ENCODE measurements around the gene HAO1. TPM values are rescaled to one million over a fixed set of nuclear protein-coding genes. Genes with fewer than 3 reads are reported as not detected.

Gene HAO1
- not detected for total RNA-seq
- 0.10 TPM for polyA plus RNA-seq

GRCh38 chr20:7940341-7940740, at the start of gene HAO1:
HAO1 (minus strand) TSS chr20:7940458; CDS start chr20:7940422, 36 bp downstream.
- 88% methylated on average over 3 of the region's 3 CpGs for WGBS
- no peak within 1 kb of the TSS for H3K4me3 ChIP-seq (ENCODE audit: low read depth, low read length)
- no peaks in the 10 kb centered on the region for H3K36me3 ChIP-seq (ENCODE audit: insufficient read depth)
- no peak for DNase-seq (ENCODE audit: extremely low spot score)
- H3K27ac ChIP-seq (ENCODE audit: low read depth): no peak within 1 kb of the TSS
- no peaks in the 10 kb centered on the region for H3K4me1 ChIP-seq (ENCODE audit: insufficient read depth)

GRCh38 chr20:7989379-7989778, 49.1 kb upstream of the HAO1 start:
- no peaks in the 10 kb centered on the region for H3K4me1 ChIP-seq (ENCODE audit: insufficient read depth)
- peaks cover 4% of the 10 kb centered on the region for H3K36me3 ChIP-seq (ENCODE audit: insufficient read depth)
- no peak overlapping the region for H3K27ac ChIP-seq (ENCODE audit: low read depth)
- H3K4me3 ChIP-seq (ENCODE audit: low read depth, low read length): no peak overlapping the region
- WGBS: 80% methylated on average over 1 of the region's 1 CpG
- DNase-seq (ENCODE audit: extremely low spot score): no peak

DNA sequence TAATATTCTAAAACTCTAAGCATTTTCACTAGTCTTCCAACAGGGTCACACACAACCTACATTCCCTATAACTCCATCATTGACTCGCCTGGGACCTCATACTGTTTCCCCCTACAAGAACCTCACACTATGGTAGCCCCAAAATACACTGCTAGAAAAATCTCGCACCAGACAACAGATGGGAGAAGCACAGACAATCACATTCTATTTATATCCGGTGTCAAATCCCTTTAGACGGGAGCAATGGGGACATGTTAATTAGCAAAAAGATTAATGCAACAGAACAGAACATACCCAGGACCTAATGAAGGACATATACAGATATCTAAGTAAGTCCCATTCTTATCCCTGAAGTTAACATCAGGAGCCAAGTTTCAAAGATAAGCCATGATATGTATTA, 45.7 kb upstream of the HAO1 start:
- WGBS: 96% methylated on average over 4 of the region's 4 CpGs
- no peak for DNase-seq (ENCODE audit: extremely low spot score)
- Histone ChIP-seq H3K27ac (ENCODE audit: low read depth) (no peak overlapping the region), H3K36me3 (ENCODE audit: insufficient read depth) (peaks cover 10% of the 10 kb centered on the region), H3K4me1 (ENCODE audit: insufficient read depth) (no peaks in the 10 kb centered on the region), H3K4me3 (ENCODE audit: low read depth, low read length) (no peak overlapping the region)

- Histone ChIP-seq H3K36me3 (ENCODE audit: insufficient read depth) (peaks cover 10% of the 10 kb centered on the region), H3K4me3 (ENCODE audit: low read depth, low read length) (no peak overlapping the region), H3K27ac (ENCODE audit: low read depth) (no peak overlapping the region), H3K4me1 (ENCODE audit: insufficient read depth) (no peaks in the 10 kb centered on the region)
- DNase-seq (ENCODE audit: extremely low spot score): no peak
- WGBS: 86% methylated on average over 2 of the region's 2 CpGs
Measured at GRCh38 chr20:7984192-7984591, 43.9 kb upstream of the HAO1 start.

DNA sequence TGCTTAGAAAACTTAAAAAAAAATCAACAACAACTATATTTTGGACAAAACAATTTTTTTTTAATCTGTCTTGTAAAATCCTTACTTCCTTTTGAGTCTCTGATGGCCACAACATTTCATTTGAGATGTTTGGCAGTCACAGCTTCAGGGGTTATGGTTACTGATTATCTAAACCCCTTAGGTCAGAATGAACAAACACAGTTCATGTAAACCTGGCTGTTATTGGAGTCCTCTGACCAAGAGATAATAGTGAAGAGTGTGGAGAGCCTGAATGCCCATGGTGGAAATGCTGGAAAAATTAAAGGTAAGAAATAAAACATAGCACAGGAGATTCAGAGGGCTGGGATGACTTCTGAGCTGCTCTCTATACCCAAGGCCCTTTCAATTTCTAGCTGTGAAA, 41.1 kb upstream of the HAO1 start:
- H3K4me3 ChIP-seq (ENCODE audit: low read depth, low read length): no peak overlapping the region
- DNase-seq (ENCODE audit: extremely low spot score): no peak
- H3K36me3 ChIP-seq (ENCODE audit: insufficient read depth): peaks cover 10% of the 10 kb centered on the region
- no peak overlapping the region for H3K27ac ChIP-seq (ENCODE audit: low read depth)
- H3K4me1 ChIP-seq (ENCODE audit: insufficient read depth): no peaks in the 10 kb centered on the region

DNA sequence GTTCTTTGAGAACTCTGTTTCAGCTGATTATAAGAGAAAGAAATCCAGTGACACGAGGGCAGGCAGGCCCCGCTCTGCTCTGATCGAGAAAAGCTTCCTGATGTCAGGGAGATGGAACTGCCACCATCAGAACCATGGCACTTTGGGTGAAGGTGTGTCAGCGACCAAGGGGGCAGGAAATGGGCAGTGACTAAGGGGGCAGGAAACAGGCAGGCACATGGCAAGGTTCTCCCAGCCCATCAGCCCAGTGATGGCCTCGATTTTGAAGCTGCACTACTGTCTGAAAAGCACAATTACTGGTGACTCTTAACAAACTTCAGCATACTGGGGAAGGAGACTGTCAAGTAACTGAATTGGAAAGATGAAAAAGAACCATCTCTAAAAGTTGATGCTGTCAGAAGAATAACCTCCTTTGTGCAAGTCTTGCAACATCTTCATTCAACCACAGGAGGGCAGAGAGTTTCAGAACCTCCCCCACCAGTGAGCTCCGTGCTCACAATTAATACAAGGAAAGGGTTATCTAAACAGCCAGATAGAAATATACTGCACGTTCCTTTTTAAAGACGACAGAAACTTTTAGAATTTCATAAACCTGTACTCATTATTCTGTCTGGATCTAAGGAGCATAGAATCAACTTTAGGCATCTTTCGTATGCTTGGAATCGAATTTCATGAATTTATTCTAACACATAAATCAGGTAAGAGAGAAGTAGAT, 40.2 kb upstream of the HAO1 start:
- 67% methylated on average over 10 of the region's 10 CpGs for WGBS
- no peak for DNase-seq (ENCODE audit: extremely low spot score)
- Histone ChIP-seq H3K27ac (ENCODE audit: low read depth) (no peak overlapping the region), H3K36me3 (ENCODE audit: insufficient read depth) (peaks cover 8% of the 10 kb centered on the region), H3K4me3 (ENCODE audit: low read depth, low read length) (no peak overlapping the region), H3K4me1 (ENCODE audit: insufficient read depth) (no peaks in the 10 kb centered on the region)

GRCh38 chr20:7977709-7978108, 37.5 kb upstream of the HAO1 start:
- 91% methylated on average over 5 of the region's 5 CpGs for WGBS
- Histone ChIP-seq H3K27ac (ENCODE audit: low read depth) (no peak overlapping the region), H3K4me1 (ENCODE audit: insufficient read depth) (no peaks in the 10 kb centered on the region), H3K4me3 (ENCODE audit: low read depth, low read length) (no peak overlapping the region), H3K36me3 (ENCODE audit: insufficient read depth) (peaks cover 8% of the 10 kb centered on the region)
- no peak for DNase-seq (ENCODE audit: extremely low spot score)

DNA sequence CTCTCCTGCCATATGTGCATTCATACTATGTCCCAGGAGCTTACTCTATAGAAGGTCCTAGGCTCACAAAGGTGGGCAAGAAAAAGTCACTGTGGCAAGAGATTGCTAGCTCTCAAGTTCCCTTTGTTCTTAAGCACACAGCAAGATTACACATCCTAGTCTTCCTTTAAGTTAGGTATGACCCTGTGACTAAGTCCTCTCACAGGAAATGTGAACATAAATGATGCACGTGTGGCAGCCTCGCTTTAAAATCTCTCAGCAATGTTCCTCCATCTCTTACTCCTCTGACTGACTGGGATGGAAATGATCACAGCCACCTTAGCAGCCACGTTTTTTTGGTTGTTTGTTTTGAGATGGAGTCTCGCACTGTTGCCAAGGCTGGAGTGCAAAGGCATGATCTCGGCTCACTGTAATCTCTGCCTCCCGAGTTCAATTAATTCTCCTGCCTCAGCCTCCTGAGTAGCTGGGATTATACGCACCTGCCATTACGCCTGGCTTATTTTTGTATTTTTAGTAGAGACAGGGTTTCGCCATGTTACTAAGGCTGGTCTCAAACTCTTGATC, 35.7 kb upstream of the HAO1 start:
- no peaks in the 10 kb centered on the region for H3K36me3 ChIP-seq (ENCODE audit: insufficient read depth)
- H3K27ac ChIP-seq (ENCODE audit: low read depth): no peak overlapping the region
- H3K4me1 ChIP-seq (ENCODE audit: insufficient read depth): no peaks in the 10 kb centered on the region
- DNase-seq (ENCODE audit: extremely low spot score): no peak
- 68% methylated on average over 9 of the region's 9 CpGs for WGBS
- H3K4me3 ChIP-seq (ENCODE audit: low read depth, low read length): no peak overlapping the region

DNA sequence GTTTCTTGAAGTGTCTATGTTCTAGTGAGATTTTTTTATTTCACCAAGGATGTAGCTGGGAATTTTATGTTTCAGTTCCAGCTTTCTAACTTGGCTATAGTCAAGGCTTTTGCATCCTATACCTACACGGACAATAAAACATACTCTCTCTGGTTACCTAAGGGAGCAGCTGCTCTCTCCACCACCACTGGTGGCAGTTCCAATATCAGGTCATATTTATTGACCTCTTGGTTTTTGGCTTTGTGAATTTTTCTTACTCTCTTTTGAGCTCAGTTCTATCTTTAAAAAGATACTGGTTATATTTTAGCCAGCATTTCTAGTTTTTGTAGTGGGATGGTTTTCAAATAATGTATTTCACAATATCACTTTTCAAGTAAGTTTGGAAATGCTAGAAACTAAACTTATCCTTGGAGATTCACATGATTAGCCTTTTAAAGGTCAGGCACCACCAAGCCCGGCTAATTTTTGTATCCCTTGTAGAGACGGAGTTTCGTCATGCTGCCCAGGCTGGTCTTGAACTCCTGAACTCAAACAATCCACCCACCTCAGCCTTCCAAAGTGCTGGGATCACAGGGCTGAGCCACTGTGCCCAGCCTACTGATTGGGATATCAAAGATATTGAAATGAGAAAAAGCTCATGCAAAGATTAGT, 34.7 kb upstream of the HAO1 start:
- H3K36me3 ChIP-seq (ENCODE audit: insufficient read depth): no peaks in the 10 kb centered on the region
- DNase-seq (ENCODE audit: extremely low spot score): no peak
- 89% methylated on average over 4 of the region's 4 CpGs for WGBS
- H3K27ac ChIP-seq (ENCODE audit: low read depth): no peak overlapping the region
- H3K4me1 ChIP-seq (ENCODE audit: insufficient read depth): no peaks in the 10 kb centered on the region
- no peak overlapping the region for H3K4me3 ChIP-seq (ENCODE audit: low read depth, low read length)

- 91% methylated on average over 2 of the region's 2 CpGs for WGBS
- no peak overlapping the region for H3K27ac ChIP-seq (ENCODE audit: low read depth)
- H3K4me1 ChIP-seq (ENCODE audit: insufficient read depth): no peaks in the 10 kb centered on the region
- DNase-seq (ENCODE audit: extremely low spot score): no peak
- no peak overlapping the region for H3K4me3 ChIP-seq (ENCODE audit: low read depth, low read length)
- H3K36me3 ChIP-seq (ENCODE audit: insufficient read depth): no peaks in the 10 kb centered on the region
Measured at GRCh38 chr20:7971536-7972280, 31.4 kb upstream of the HAO1 start.

DNA sequence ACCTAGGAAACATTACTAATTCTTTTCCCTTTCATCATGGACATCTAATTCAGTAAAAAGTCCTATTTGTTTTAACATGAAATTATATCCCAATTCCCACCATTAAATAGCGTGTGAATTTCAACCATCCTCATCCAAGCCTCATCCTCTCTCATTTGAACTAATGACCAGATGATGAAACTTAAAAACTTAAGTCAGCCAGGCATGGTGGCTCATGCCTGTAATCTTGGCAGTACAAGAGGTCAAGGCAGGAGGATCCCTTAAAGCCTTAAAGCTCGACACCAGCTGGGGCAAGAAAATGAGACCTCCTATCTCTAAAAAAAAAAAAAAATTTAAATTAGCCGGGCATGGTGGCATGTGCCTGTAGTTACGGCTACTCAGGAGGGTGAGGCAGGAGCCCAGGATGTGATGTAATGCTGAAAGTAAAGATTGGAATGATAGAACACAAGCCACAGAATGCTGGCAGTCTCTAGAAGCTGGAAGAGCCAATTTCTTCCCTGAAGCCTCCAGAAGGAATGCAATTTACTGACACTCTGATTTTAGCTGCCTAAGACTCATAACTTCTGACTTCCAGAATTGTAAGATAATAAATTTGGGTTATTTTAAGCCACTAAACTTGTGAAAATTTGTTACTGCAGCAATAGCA, 27.1 kb upstream of the HAO1 start:
- Histone ChIP-seq H3K4me3 (ENCODE audit: low read depth, low read length) (no peak overlapping the region), H3K36me3 (ENCODE audit: insufficient read depth) (no peaks in the 10 kb centered on the region), H3K4me1 (ENCODE audit: insufficient read depth) (no peaks in the 10 kb centered on the region), H3K27ac (ENCODE audit: low read depth) (no peak overlapping the region)
- 59% methylated on average over 4 of the region's 4 CpGs for WGBS
- no peak for DNase-seq (ENCODE audit: extremely low spot score)

- Histone ChIP-seq H3K27ac (ENCODE audit: low read depth) (no peak overlapping the region), H3K36me3 (ENCODE audit: insufficient read depth) (no peaks in the 10 kb centered on the region), H3K4me3 (ENCODE audit: low read depth, low read length) (no peak overlapping the region), H3K4me1 (ENCODE audit: insufficient read depth) (no peaks in the 10 kb centered on the region)
- DNase-seq (ENCODE audit: extremely low spot score): no peak
- WGBS: 28% methylated on average over 3 of the region's 3 CpGs
Measured at GRCh38 chr20:7966176-7966575, 25.9 kb upstream of the HAO1 start.

GRCh38 chr20:7959484-7959883, 19.2 kb upstream of the HAO1 start:
- H3K4me1 ChIP-seq (ENCODE audit: insufficient read depth): no peaks in the 10 kb centered on the region
- 53% methylated on average over 1 of the region's 1 CpG for WGBS
- no peak overlapping the region for H3K27ac ChIP-seq (ENCODE audit: low read depth)
- DNase-seq (ENCODE audit: extremely low spot score): no peak
- no peaks in the 10 kb centered on the region for H3K36me3 ChIP-seq (ENCODE audit: insufficient read depth)
- no peak overlapping the region for H3K4me3 ChIP-seq (ENCODE audit: low read depth, low read length)
